Esophagus muscularis mucosa (tissue), 3 donors: ENCODE results near the gene RAB34.

Experiments
- POLR2A ChIP-seq: fragments of 450-650 bp; IDR thresholded peaks from one replicate; pipeline ENCODE4 v1.6.1; 2017; ENCODE audit warnings: antibody characterized with exemption, moderate library complexity, mild to moderate bottlenecking, low read depth
- POLR2AphosphoS5 ChIP-seq, 2 donors: sonication (generic); formaldehyde crosslinking; IDR thresholded peaks; one replicate each; pipeline ENCODE4 v1.6.1; 2017; ENCODE audit warnings: antibody characterized with exemption in 2 of 2
- TF ChIP-seq, protein P1 (sequence below), 3 experiments: fragments of 200-600 bp in 2 of 3; fragments of 450-650 bp in 1 of 3; sonication (generic) in 2 of 3; IDR thresholded peaks; one replicate each; pipeline ENCODE4 v1.5.1; 2017 to 2019; ENCODE audit warnings: antibody characterized with exemption in 3 of 3, mild to moderate bottlenecking in 2 of 3, moderate library complexity in 1 of 3

GRCh38 chr17:28675980-28676379, 41.7 kb downstream of the RAB34 start:
- TF ChIP-seq, protein P1, sequence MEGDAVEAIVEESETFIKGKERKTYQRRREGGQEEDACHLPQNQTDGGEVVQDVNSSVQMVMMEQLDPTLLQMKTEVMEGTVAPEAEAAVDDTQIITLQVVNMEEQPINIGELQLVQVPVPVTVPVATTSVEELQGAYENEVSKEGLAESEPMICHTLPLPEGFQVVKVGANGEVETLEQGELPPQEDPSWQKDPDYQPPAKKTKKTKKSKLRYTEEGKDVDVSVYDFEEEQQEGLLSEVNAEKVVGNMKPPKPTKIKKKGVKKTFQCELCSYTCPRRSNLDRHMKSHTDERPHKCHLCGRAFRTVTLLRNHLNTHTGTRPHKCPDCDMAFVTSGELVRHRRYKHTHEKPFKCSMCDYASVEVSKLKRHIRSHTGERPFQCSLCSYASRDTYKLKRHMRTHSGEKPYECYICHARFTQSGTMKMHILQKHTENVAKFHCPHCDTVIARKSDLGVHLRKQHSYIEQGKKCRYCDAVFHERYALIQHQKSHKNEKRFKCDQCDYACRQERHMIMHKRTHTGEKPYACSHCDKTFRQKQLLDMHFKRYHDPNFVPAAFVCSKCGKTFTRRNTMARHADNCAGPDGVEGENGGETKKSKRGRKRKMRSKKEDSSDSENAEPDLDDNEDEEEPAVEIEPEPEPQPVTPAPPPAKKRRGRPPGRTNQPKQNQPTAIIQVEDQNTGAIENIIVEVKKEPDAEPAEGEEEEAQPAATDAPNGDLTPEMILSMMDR (IDR thresholded peaks at IDR 0.05) = no peak
- TF ChIP-seq POLR2A = no peak
- no peak for TF ChIP-seq POLR2AphosphoS5 (IDR thresholded peaks at IDR 0.05)
